ENCODE data around the gene MBD6. TPM values are rescaled to one million over a fixed set of nuclear protein-coding genes. Genes with fewer than 3 reads are reported as not detected.

MBD6 gene
- total and polyA plus RNA-seq, 2 of the 8 experiments (the other 6 are each of a cell fraction or from before 2014, with no cell fraction given): 3.9 to 32.3 TPM

GRCh38 chr12:57489157-57489641 lies 33.4 kb upstream of the MBD6 start (continued):
- TF ChIP-seq BACH1 (IDR thresholded peaks at IDR 0.05; ENCODE audit: low read length): no peak
- TF ChIP-seq HDAC2 (IDR thresholded peaks at IDR 0.05; ENCODE audit: borderline replicate concordance in 1 of 2, low read depth in 2 of 2, low read length in 2 of 2): no peak
- no peak for TF ChIP-seq BCL11A (IDR thresholded peaks at IDR 0.05; ENCODE audit: low read depth in 2 of 2, low read length in 2 of 2)
- TF ChIP-seq PHF8 (conservative IDR thresholded peaks at IDR 0.05; ENCODE audit: low read depth, low read length): no peak
- TF ChIP-seq SIRT6 (IDR thresholded peaks at IDR 0.05; ENCODE audit: low read length): no peak
- TF ChIP-seq TAF7 (optimal IDR thresholded peaks at IDR 0.05; ENCODE audit: borderline replicate concordance, low read depth, low read length): no peak

Data from H1 (cell line).